Breast epithelium (tissue), 4 donors: Measurements from ENCODE around the gene ETNPPL. TPM values are rescaled to one million over a fixed set of nuclear protein-coding genes. Genes with fewer than 3 reads are reported as not detected.

Source experiments
- DNase-seq, 2 donors: peaks; one replicate each; pipeline ENCODE4 v3.0.0-alpha.2; 2019; ENCODE audit warnings: low spot score in 2 of 2
- H3K27ac ChIP-seq, 2 donors: fragments of 200-600 bp; sonication (generic) in 1 of 2; one replicate each; pipeline ENCODE4 v1.5.1; 2016 to 2019; ENCODE audit warnings: mild to moderate bottlenecking in 1 of 2
- H3K27me3 ChIP-seq, 2 donors: fragments of 200-600 bp; sonication (generic) in 1 of 2; one replicate each; pipeline versions ENCODE4 v1.5.1 to v1.6.0; 2017 to 2019; ENCODE audit warnings: control low read depth in 1 of 2, mild to moderate bottlenecking in 1 of 2
- H3K36me3 ChIP-seq: fragments of 200-600 bp; one replicate; pipeline ENCODE4 v1.5.1; 2019
- H3K4me1 ChIP-seq, 2 donors: fragments of 200-600 bp; sonication (generic); one replicate each; pipeline ENCODE4 v1.5.1; 2016 to 2019; ENCODE audit warnings: control low read depth in 1 of 2
- H3K4me3 ChIP-seq, 3 donors: fragments of 200-600 bp; sonication (generic); 1 replicate in 2 of 3; 2 replicates in 1 of 3; pipeline ENCODE4 v1.5.1; 2016 to 2019; ENCODE audit warnings: mild to moderate bottlenecking in 3 of 3, moderate library complexity in 2 of 3
- H3K9me3 ChIP-seq, 2 donors: fragments of 200-600 bp; sonication (generic) in 1 of 2; one replicate each; pipeline ENCODE4 v1.5.1; 2016 to 2019; ENCODE audit warnings: control low read depth in 1 of 2
- CTCF ChIP-seq, 3 donors: fragments of 450-650 bp; IDR thresholded peaks; one replicate each; pipeline ENCODE4 v1.5.1; 2016 to 2017; ENCODE audit warnings: antibody characterized with exemption in 3 of 3, mild to moderate bottlenecking in 3 of 3, moderate library complexity in 3 of 3
- POLR2A ChIP-seq: fragments of 450-650 bp; IDR thresholded peaks from one replicate; pipeline ENCODE4 v1.6.1; 2016; ENCODE audit warnings: antibody characterized with exemption, mild to moderate bottlenecking, moderate library complexity
- POLR2AphosphoS5 ChIP-seq, 3 donors: sonication (generic); formaldehyde crosslinking; IDR thresholded peaks; one replicate each; pipeline ENCODE4 v1.6.1; 2017; ENCODE audit warnings: antibody characterized with exemption in 3 of 3
- intact Hi-C: fragments of 100-400 bp; cut with DNase I; formaldehyde crosslinking; loops from one replicate; pipeline ENCODE4 v1.15.1; 2023; ENCODE audit warnings: low total_unique reads
- total RNA-seq, 3 donors: library from RNA; depleted of rRNA; stranded (reverse); fragments of >200 nt; gene quantifications; one replicate each; pipeline ENCODE4 v1.1.0, GENCODE V29; 2016

ETNPPL gene
- total RNA-seq, 3 donors from 2014 or later, result not detected

GRCh38 chr4:108706289-108706688 lies 56.6 kb downstream of the ETNPPL start:
- Histone ChIP-seq H3K27me3 (no peaks in the 10 kb centered on the region), H3K27ac (no peak overlapping the region), H3K4me3 (no peak overlapping the region), H3K36me3 (no peaks in the 10 kb centered on the region), H3K9me3 (no peaks in the 10 kb centered on the region), H3K4me1 (no peaks in the 10 kb centered on the region)
- TF ChIP-seq POLR2A (no peak), POLR2AphosphoS5 (IDR thresholded peaks at IDR 0.05) (no peak), CTCF (IDR thresholded peaks at IDR 0.05) (no peak)
- intact Hi-C loops, result no loop called here
- DNase-seq, result no peak

GRCh38 chr4:108703966-108704365 lies 58.9 kb downstream of the ETNPPL start:
- no peak for TF ChIP-seq POLR2AphosphoS5 (IDR thresholded peaks at IDR 0.05)
- no peak for TF ChIP-seq CTCF (IDR thresholded peaks at IDR 0.05)
- no peak for TF ChIP-seq POLR2A
- intact Hi-C loops, result no loop called here
- no peaks in the 10 kb centered on the region for H3K4me1 ChIP-seq
- no peaks in the 10 kb centered on the region for H3K36me3 ChIP-seq
- H3K27ac ChIP-seq, result no peak overlapping the region
- H3K4me3 ChIP-seq, result no peak overlapping the region
- no peak for DNase-seq
- H3K9me3 ChIP-seq, result no peaks in the 10 kb centered on the region
- no peaks in the 10 kb centered on the region for H3K27me3 ChIP-seq

GRCh38 chr4:108703370-108703769 lies 59.5 kb downstream of the ETNPPL start:
- no peaks in the 10 kb centered on the region for H3K9me3 ChIP-seq
- no peak overlapping the region for H3K4me3 ChIP-seq
- TF ChIP-seq CTCF (IDR thresholded peaks at IDR 0.05) (no peak), POLR2AphosphoS5 (IDR thresholded peaks at IDR 0.05) (no peak), POLR2A (no peak)
- DNase-seq, result no peak
- intact Hi-C loops, result no loop called here
- no peaks in the 10 kb centered on the region for H3K4me1 ChIP-seq
- H3K27me3 ChIP-seq, result no peaks in the 10 kb centered on the region
- H3K36me3 ChIP-seq, result no peaks in the 10 kb centered on the region
- H3K27ac ChIP-seq, result no peak overlapping the region

- TF ChIP-seq CTCF (IDR thresholded peaks at IDR 0.05) (no peak), POLR2A (no peak), POLR2AphosphoS5 (IDR thresholded peaks at IDR 0.05) (no peak)
These were observed 59.9 kb downstream of the ETNPPL start for GRCh38 chr4:108702960-108703359.

GRCh38 chr4:108700081-108700757 lies 62.6 kb downstream of the ETNPPL start:
- intact Hi-C loops, result no loop called here
- DNase-seq, result no peak
- Histone ChIP-seq H3K4me1 (no peaks in the 10 kb centered on the region), H3K27me3 (no peaks in the 10 kb centered on the region), H3K4me3 (no peak overlapping the region), H3K27ac (no peak overlapping the region), H3K36me3 (no peaks in the 10 kb centered on the region), H3K9me3 (no peaks in the 10 kb centered on the region)
- TF ChIP-seq POLR2AphosphoS5 (IDR thresholded peaks at IDR 0.05) (no peak), CTCF (IDR thresholded peaks at IDR 0.05) (no peak), POLR2A (no peak)

More at GRCh38 chr4:108702960-108703359, 59.9 kb downstream of the ETNPPL start:
- no peaks in the 10 kb centered on the region for H3K4me1 ChIP-seq
- H3K27ac ChIP-seq, result no peak overlapping the region
- no peak for DNase-seq
- H3K36me3 ChIP-seq, result no peaks in the 10 kb centered on the region
- no peaks in the 10 kb centered on the region for H3K27me3 ChIP-seq
- no peaks in the 10 kb centered on the region for H3K9me3 ChIP-seq
- intact Hi-C loops, result no loop called here
- no peak overlapping the region for H3K4me3 ChIP-seq
